Dedifferentiated amniotic fluid mesenchymal stem cell (primary cell): Measurements from ENCODE around the gene MPRIP.
A peak's percentile ranks its signal among the peaks of the same experiment; 100 is the strongest.
"Not testable (repeated sequence)": the region's sequence is repeated elsewhere in the genome, so short reads cannot be mapped to it uniquely, and the experiment has no call there.

Experiments used
- DNase-seq: peaks from one replicate; pipeline ENCODE4 v3.0.0-alpha.2; 2016; ENCODE audit errors: extremely low spot score

Gene MPRIP

DNA sequence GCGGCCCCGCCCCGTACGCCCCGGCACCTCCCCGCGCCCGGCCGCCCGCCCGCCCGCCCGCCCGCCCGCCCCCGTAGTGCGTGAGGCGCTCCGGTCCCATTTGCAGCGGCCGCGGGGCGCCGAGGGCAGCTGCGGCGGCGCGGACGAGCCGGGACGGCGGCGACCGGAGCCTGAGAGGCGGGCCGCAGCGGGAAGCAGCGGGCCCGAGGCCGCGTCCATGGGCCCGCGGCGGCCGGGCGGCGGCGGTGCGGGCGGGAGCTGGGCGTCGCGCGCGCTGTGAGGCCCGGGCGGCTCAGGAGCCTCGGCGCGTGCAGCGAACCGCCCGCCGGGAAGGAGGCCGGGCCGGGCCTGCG lies at the start of gene MPRIP:
MPRIP (plus strand) TSS at position 74 of the 353 bp plus-strand sequence. CDS start 392 bp downstream, outside the sequence.
- no peak for DNase-seq

- no peak for DNase-seq
Measured at GRCh38 chr17:16994631-16995030, 47.6 kb upstream of the MPRIP start.

- no peak for DNase-seq
Measured at GRCh38 chr17:16995930-16996329, 46.3 kb upstream of the MPRIP start.

- not testable (repeated sequence) for DNase-seq
Measured at GRCh38 chr17:16996726-16997125, 45.5 kb upstream of the MPRIP start.

- no peak for DNase-seq
Measured at GRCh38 chr17:16997514-16998429, 44.5 kb upstream of the MPRIP start.

DNA sequence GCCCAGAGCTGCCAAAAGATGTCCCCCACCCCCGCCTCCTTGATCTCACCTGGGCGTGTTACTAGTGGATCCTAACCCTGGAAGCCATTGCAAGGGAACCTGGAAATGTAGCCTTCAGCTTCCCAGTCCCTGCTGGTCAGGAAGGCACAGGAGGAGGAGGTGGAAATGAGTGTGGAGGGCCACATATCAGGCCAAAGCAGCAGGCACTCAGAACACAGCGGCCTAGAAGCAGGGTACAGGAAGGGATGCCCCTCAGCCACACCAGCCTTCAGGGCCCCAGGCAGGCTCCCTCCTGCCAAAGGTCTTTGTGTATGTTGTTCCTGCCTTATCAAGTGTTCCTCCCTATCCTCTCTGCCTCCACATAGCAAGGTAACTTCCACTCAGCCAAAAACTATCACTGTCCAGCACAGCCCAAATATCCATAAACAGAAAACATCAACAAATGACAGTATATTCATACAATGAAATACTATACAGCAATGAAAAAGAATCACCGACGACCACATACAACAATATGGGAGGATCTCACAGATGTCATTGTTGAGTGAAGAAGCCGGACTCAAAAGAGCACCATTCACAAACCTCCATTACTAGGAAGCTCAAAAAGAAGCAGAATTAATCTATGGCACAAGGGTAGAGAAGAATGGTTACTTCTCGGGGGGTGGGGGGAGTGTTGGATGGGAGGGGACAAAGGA lies 42.2 kb upstream of the MPRIP start:
- no peak for DNase-seq

DNA sequence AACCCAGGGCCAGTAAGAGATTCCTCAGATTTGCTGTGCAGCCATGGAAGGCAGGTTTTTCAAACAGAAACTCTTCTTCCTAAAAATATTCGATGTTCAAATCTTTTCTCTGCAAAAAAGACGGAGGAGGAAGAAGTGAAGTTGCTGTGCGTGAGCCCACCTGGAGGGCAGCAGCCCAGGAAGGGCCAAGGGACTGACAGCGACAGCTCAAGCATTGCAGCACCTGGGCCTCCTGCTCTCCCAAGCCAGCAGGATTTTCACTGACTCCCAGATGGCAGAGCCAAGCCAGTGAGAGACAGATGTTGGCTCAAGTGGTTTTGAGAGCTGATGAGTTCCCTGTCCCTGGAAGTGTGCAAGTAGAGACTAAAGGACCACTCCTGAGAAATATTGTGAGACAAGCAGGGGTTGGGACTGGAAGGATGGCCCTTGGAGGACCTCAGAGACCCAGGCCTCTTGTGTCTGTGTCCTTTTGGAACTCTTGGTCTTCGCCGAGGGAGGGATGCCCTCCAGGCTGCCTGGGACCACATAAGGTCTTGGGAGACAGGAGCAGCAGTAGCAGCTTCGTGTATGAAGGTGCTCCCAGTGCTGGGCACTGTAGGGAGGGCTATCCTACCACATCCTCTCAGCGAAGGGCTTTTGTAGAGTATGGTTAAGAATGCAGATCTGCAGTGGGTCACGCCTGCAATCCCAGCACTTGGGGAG lies 41.0 kb upstream of the MPRIP start:
- DNase-seq: no peak

- peak; percentile 50 for DNase-seq
Measured at GRCh38 chr17:17001874-17002520, 40.3 kb upstream of the MPRIP start.

DNA sequence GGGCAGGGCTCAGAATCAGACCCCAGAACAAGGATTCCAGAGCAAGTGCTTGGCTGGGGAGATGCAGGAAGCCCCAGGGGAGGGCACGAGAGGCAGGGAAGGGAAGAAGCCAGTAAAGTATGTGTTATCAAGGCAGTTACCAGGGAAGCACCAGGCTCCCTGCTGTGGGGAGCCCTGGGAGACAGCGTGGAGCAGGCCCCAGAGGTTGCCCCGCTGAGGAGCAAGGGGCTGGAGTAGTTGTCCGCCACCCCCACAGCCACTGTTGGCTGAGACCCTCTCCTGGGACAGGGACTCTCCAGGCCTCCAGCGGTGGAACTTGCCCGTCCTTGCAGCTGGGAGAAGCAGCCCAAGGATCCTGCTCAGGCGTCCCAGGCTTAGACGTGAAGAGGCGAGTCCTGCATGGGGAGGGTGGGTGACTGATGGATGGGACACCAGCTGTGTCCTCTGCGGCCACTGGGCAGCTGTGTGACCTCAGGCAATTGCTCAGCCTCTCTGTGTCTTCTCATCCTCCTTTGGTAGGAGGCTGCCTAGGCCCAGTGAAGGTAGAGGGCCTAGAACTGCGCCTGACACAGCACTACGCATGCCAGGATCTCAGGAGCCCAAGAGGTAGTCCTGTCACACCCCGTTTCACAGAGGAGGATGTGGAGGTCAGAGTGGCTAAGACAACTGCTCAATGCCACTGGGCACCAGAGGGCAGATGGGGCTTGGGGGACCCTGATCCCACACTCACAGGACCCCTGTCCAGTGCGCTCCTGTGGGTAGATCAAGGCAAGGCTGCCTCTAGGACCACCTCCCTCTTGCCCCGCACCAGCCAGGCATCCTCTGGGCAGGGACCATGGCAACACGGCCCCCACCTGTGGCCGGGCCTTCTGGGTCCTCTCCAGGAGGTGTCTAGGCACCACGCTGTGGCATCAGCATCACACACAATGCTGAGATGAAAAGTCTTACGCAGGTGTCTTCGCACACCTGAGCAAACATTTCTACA lies 39.2 kb upstream of the MPRIP start:
- not testable (repeated sequence) for DNase-seq

DNA sequence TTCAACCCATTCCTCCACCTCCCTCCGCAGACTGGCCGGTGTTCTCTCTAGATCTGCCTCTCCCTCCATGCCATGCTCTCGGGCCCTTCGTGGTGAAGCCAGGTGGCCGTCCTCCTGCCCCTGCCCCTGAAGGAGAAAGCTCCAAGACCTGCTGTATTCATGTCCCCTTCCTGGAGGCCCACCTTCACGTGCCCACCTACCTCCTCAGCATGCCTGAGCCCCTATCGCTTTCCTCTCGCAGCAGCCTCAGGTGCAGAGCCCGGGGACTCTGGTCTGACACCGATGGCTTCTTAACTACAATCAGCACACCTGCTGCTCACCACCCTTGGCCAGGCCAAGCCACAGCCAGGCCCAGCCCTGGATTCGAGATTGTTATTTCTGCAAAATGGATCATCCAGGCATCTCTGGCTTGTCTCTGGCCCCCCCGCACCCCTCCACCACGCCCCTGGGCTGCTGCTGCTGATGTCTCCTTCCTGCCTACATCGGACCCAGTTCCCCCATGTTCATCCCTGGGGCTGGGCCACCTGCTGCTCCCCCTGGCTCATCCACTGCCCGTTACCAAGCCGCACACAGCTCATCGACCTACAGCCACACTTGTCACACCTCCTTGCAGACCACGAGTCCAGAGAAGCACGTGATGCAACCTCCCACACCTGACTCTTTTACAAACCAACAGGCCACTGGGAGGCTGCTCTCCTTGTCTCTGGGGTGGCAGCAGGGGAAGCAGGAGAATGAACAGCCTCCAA lies 37.8 kb upstream of the MPRIP start:
- DNase-seq: no peak

DNA sequence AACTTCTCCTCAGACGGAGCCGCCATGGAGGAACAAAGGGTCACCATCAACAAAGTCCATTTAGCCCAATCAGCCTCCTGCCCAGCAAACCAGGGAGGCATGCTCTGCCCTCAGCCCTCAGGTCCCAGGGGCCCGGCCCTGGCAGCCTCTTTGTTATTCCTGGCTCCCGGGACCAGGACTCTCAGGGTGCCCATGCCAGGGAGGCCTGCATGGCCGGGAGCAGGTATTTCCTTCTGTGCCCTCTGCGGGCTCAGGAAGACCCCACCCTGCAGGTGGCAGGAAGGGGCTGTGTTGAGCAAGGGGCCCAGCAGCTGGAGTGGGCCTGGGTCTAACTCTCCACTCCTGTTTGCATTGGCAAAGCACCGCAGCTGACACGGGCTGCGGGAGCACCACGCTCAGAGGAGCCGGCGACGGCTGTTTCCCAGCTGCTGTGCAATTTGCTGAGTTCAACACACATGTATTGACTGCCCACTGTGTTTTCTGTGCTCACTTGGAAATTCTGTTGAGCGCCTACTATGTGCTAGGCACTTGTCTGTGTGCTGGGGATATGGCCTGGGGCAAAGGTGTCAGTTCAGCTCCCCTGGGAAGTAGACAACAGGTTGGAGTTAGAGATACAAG lies 37.2 kb upstream of the MPRIP start:
- not testable (repeated sequence) for DNase-seq

GRCh38 chr17:17007891-17008290 lies 34.4 kb upstream of the MPRIP start:
- DNase-seq: not testable (repeated sequence)

DNA sequence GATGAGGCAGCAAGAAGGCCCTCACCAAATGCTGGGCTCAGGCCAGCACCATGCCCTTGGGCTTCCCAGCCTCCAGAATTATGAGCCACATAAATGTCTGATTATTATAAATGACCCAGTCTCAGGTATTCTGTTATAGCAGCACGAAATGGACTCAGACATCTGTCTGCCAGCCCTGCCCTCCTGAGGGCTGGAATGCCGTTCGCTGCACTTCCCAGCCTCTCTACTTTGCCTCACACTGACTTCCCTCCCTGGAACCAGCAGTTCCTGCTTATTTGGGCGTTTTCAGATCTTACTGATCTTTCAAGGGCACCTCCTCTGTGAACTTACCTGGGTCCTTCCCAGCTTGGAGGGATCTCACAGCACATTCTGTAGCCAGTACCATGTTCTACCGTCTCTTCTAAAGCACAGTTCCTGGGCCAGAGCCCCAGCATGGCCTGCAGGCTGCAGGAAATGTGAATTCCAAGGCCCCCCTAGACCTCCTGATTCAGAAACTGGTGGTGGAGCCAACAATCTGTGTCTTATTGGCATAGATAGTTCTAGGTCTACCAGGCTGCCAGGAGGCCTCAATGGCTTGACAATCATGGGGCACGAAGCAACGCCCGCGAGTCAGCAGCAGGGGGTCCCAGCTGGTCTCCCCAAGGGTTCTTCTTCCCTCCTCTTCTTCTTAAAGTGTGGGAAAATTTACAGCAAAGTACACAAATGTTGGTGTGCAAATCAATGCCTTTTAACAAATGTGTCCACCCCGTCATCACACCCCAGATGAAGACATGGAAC lies 33.4 kb upstream of the MPRIP start:
- not testable (repeated sequence) for DNase-seq

GRCh38 chr17:17009972-17010371 lies 32.3 kb upstream of the MPRIP start:
- DNase-seq: not testable (repeated sequence)

- DNase-seq: not testable (repeated sequence)
Measured at GRCh38 chr17:17010545-17011034, 31.7 kb upstream of the MPRIP start.

- peak; percentile 78 for DNase-seq
Measured at GRCh38 chr17:17011043-17011907, 31.0 kb upstream of the MPRIP start.
